RPMI7951 (cell line): Measurements from ENCODE around the gene CHKA. TPM values are rescaled to one million over a fixed set of nuclear protein-coding genes. Genes with fewer than 3 reads are reported as not detected.

Experiments used
- total RNA-seq: library from RNA; depleted of rRNA; stranded (reverse); fragments of >200 nt; shearing (Covaris generic); gene quantifications from 2 replicates; pipeline ENCODE4 v1.2.3, GENCODE V29; 2014; rRNA removed

CHKA gene
- total RNA-seq, 1 experiment from 2014 or later: 18.7 TPM

Other genes starting within 250 kb of the CHKA start
- 15.7 and 19.6 TPM in 2 replicates for gene UNC93B1, start 117.3 kb downstream of the CHKA start, total RNA-seq
- gene ALDH3B1, start 111.1 kb downstream of the CHKA start, total RNA-seq: 13.3 and 17.4 TPM in 2 replicates
- gene NDUFS8, start 90.7 kb downstream of the CHKA start, total RNA-seq: 270 and 282 TPM in 2 replicates
- 39.2 and 47.5 TPM in 2 replicates for gene TCIRG1, start 82.4 kb downstream of the CHKA start, total RNA-seq
- gene KMT5B, start 91.9 kb upstream of the CHKA start, total RNA-seq: 17.7 and 25.1 TPM in 2 replicates
- 60.3 and 69.1 TPM in 2 replicates for gene C11orf24, start 150.6 kb upstream of the CHKA start, total RNA-seq
- 0.48 and 0.59 TPM in 2 replicates for gene LRP5, start 191.2 kb upstream of the CHKA start, total RNA-seq